GM21619 (cell line): ENCODE data around the gene TRAF3IP3.

ENCODE experiments used
- ATAC-seq: cut with Tn5 transposase; IDR thresholded peaks from one replicate; pipeline ENCODE4 v1.9.1; 2021; ENCODE audit not compliant: unreplicated experiment

TRAF3IP3 gene

DNA sequence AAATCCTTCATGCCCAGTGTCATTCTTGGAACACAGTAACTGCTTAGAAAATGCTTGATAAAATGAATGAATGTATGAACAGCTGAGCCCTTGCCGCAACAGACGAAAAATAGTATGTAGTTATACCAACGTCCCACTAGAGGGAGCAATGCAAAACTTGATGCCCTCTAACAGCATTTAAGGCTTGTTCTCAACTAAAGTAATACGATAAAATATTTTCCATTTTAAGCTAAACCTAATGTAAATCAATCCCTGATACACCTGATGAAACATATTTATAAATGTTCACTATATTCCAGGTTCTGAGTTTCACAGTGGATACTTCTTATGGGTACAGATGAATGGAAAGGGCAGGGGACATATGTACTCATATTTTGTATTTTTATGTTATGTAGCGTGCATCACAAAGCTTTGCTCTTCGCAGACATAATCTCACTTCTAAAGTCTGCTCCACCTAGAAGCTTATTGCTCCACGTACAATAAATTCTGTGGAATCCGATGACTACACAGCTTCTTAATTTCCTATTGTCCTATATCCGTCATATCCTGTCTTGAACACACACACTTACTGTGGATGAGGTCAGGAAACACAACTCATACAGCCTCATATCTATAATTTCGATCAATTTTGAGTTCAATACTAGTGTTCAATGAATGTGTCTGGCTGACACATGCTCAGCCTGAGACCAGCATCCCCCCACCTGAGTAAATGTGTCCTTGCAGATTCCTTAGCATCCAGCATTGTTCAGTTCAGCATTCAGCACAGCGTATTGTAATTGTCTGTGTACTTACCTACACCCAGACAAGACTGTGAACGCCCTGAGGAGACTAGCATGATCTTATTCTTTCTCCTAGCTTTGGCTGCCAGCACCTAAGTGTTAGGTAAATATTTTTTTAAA, 67.5 kb downstream of the TRAF3IP3 start:
- ATAC-seq: peak; percentile 39

GRCh38 chr1:209825591-209826434, 70.0 kb downstream of the TRAF3IP3 start:
- no peak for ATAC-seq

DNA sequence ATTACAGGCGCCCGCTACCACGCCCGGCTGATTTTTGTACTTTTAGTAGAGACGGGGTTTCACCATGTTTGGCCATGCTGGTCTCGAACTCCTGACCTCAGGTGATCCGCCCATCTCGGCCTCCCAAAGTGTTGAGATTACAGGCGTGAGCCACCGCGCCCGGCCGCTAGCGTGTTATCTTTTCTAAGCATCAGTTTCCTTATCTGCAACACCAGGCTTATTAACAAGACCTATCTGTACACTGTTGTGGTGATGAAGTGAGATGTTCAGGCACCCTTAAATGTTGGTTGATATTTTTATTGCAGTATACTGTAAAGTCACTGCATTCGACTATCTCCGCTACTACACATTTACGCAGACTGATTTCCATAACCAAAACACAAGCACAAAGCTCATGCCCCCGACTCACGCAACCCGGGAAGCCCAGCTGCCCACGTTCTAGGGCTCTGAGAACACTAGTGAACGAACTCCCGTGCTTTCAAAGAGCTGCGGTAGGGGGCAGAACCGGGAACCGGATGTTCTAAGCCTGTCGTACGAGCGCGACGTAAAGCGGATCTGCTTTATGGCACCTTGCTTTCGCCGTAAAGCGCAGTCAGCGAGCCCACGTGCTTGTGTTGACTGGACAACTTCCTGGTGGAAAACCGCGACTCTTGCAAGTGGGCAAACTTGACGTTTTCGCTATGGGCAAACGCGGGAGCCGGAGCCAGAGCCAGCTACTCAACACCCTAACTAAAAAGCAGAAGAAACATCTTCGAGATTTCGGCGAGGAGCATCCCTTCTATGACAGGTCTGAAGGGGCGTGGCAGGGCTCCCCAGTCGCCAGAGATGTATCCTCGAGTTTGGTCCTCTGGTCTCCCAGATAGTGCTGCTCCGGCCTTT, 71.8 kb downstream of the TRAF3IP3 start, which contains the start of gene UTP25:
Gene UTP25 (plus strand): TSS at position 589 of the 879 bp plus-strand sequence. CDS start 92 bp downstream, at position 681.
- ATAC-seq: peak; percentile 88

- no peak for ATAC-seq
Measured at GRCh38 chr1:209829716-209830115, 73.9 kb downstream of the TRAF3IP3 start.

DNA sequence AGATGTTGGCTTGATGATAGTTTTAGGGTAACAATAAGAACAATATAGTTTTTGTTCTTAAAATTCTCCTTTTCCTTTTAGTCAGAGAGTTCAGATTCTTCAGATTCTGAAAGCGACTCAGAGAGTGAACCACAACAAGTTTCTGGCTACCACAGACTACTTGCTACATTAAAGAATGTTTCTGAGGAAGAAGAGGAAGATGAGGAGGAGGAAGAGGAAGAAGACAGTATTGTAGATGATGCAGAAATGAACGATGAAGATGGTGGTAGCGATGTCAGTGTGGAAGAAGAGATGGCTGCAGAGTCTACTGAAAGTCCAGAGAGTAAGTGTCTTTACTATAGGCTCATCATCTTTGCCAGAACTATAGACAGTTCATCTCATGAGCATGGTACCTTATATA, 74.9 kb downstream of the TRAF3IP3 start:
- ATAC-seq: no peak

GRCh38 chr1:209831615-209832014, 75.8 kb downstream of the TRAF3IP3 start:
- ATAC-seq: no peak
